Glutamatergic neuron (in vitro differentiated cells): Measurements from ENCODE around the gene NPSR1. TPM values are rescaled to one million over a fixed set of nuclear protein-coding genes. Genes with fewer than 3 reads are reported as not detected.
"Not testable (repeated sequence)": the region's sequence is repeated elsewhere in the genome, so short reads cannot be mapped to it uniquely, and the experiment has no call there.

ENCODE experiments used
- DNase-seq: peaks from one replicate; pipeline ENCODE4 v3.0.0; 2022
- H3K27ac Mint-ChIP-seq: one replicate; pipeline ENCODE4 v1.8.0; 2020; ENCODE audit warnings: mild to moderate bottlenecking, mixed read lengths, inconsistent platforms; ENCODE audit not compliant: unreplicated experiment
- H3K27me3 Mint-ChIP-seq: one replicate; pipeline ENCODE4 v1.8.0; 2020; ENCODE audit warnings: mild to moderate bottlenecking, moderate library complexity, mixed read lengths, inconsistent platforms; ENCODE audit not compliant: unreplicated experiment
- H3K36me3 Mint-ChIP-seq: one replicate; pipeline ENCODE4 v1.8.0; 2020; ENCODE audit warnings: mild to moderate bottlenecking, mixed read lengths, inconsistent platforms; ENCODE audit not compliant: unreplicated experiment
- H3K4me1 Mint-ChIP-seq: one replicate; pipeline ENCODE4 v1.8.0; 2020; ENCODE audit warnings: mild to moderate bottlenecking, low read depth, mixed read lengths, inconsistent platforms; ENCODE audit not compliant: unreplicated experiment
- H3K4me3 Mint-ChIP-seq: one replicate; pipeline ENCODE4 v1.8.0; 2020; ENCODE audit warnings: mild to moderate bottlenecking, mixed read lengths, inconsistent platforms; ENCODE audit not compliant: unreplicated experiment
- H3K9me3 Mint-ChIP-seq: one replicate; pipeline ENCODE4 v1.8.0; 2020; ENCODE audit warnings: mild to moderate bottlenecking, moderate library complexity, mixed read lengths, inconsistent platforms; ENCODE audit not compliant: unreplicated experiment
- total RNA-seq: library from RNA; stranded (reverse); fragmentation: NEBNext Ultra II Directional; extraction: Animal tissue kit (Norgen Biotek cat#: 25700); gene quantifications from one replicate; pipeline ENCODE4 v1.2.1, GENCODE V29; 2021; ENCODE audit not compliant: unreplicated experiment
- TF ChIP-seq, protein P1 (sequence below): fragments of 200-600 bp; sonication (generic); IDR thresholded peaks from one replicate; pipeline ENCODE4 v1.5.0; 2021; ENCODE audit not compliant: partially characterized antibody, unreplicated experiment

NPSR1 gene
- total RNA-seq, 1 donor from 2014 or later, result not detected

DNA sequence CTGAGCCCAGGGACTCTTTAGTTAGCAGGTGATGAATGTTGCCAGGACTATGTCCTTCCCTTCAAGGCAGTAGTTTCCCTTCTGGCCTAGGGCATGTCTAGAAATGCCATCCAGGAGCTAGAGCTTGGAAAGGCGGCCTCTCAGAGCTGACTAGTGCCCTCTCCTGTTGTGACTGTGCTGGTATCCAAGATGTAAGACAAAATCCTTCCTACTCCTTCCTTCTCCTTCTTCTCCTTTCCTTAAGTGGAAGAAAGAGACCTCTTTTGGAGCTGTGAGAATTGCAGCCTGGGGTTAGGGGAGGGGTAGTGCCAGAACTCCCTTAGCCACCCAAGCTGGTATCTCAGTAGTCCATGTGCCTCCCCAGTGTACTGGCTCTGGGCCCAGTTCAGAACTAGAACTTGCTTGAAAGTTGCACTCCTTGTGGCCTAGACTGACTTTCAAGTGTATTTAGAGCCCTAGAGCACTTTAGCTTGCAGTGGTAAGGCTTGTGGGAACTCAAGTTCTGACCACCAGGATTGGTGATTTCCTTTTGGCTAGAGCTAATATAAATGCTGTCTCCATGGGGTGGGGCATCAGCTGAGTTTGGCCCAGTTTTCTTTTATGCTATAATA lies 118.8 kb downstream of the NPSR1 start:
- DNase-seq, result no peak
- peaks cover 20% of the 10 kb centered on the region for H3K36me3 Mint-ChIP-seq
- no peaks in the 10 kb centered on the region for H3K9me3 Mint-ChIP-seq
- H3K4me1 Mint-ChIP-seq, result no peaks in the 10 kb centered on the region
- peaks cover 1% of the 10 kb centered on the region for H3K27me3 Mint-ChIP-seq
- no peak overlapping the region for H3K27ac Mint-ChIP-seq
- TF ChIP-seq, protein P1, sequence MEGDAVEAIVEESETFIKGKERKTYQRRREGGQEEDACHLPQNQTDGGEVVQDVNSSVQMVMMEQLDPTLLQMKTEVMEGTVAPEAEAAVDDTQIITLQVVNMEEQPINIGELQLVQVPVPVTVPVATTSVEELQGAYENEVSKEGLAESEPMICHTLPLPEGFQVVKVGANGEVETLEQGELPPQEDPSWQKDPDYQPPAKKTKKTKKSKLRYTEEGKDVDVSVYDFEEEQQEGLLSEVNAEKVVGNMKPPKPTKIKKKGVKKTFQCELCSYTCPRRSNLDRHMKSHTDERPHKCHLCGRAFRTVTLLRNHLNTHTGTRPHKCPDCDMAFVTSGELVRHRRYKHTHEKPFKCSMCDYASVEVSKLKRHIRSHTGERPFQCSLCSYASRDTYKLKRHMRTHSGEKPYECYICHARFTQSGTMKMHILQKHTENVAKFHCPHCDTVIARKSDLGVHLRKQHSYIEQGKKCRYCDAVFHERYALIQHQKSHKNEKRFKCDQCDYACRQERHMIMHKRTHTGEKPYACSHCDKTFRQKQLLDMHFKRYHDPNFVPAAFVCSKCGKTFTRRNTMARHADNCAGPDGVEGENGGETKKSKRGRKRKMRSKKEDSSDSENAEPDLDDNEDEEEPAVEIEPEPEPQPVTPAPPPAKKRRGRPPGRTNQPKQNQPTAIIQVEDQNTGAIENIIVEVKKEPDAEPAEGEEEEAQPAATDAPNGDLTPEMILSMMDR, result no peak
- no peak overlapping the region for H3K4me3 Mint-ChIP-seq

DNA sequence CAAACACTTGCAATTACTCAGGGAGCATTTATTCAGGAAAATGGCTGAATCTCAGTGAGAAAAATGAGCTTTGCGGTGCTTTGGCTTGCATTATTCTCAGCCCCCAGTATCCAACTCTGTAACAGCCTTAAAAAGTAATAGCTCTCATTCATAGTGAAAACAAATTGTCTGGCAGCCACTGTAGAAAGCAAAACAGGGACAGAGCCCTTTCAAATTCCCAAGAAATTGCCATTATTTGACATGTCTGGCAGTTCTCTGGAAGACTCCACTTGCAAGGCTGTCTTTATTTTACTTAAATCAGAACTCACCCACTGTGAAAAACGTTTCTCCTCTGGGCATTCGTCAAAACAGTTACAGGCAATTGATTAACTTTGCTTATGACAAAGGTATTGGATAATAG lies 122.5 kb downstream of the NPSR1 start:
- Mint-ChIP-seq H3K9me3 (peaks cover 3% of the 10 kb centered on the region), H3K4me3 (no peak overlapping the region), H3K4me1 (no peaks in the 10 kb centered on the region), H3K27me3 (peaks cover 1% of the 10 kb centered on the region), H3K36me3 (peaks cover 39% of the 10 kb centered on the region), H3K27ac (no peak overlapping the region)
- TF ChIP-seq, protein P1, result no peak
- DNase-seq, result no peak

GRCh38 chr7:34787586-34787985 lies 129.6 kb downstream of the NPSR1 start:
- Mint-ChIP-seq H3K36me3 (peaks cover 12% of the 10 kb centered on the region), H3K27ac (no peak overlapping the region), H3K27me3 (peaks cover 1% of the 10 kb centered on the region), H3K4me1 (peaks cover 5% of the 10 kb centered on the region), H3K4me3 (no peak overlapping the region), H3K9me3 (peaks cover 3% of the 10 kb centered on the region)
- TF ChIP-seq, protein P1, result no peak
- DNase-seq, result no peak

DNA sequence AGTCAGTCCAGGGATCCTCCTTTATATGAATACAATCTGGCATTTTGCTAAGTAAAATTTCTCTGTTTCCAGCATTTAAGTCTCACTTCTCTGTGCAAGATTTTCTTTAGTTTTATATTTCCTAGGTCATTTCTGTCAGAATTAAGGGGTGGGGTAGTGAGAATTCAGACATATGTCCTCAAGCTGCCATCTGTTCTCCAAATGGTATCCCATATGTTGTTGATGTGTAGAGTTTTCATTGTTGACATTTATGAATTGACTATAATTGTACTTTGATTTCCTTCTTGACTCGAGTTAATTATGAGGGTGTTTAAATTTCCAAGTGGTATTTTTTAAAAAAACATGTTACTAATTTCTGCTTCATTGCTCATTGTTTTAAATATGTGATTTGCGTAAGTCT lies 148.8 kb downstream of the NPSR1 start:
- TF ChIP-seq, protein P1, result no peak
- Mint-ChIP-seq H3K36me3 (peaks cover 7% of the 10 kb centered on the region), H3K4me1 (peaks cover 13% of the 10 kb centered on the region), H3K27me3 (peaks cover 7% of the 10 kb centered on the region), H3K27ac (peak overlapping the region; percentile 99), H3K9me3 (peaks cover 15% of the 10 kb centered on the region), H3K4me3 (peak overlapping the region; percentile 46)
- no peak for DNase-seq

GRCh38 chr7:34807548-34808340 lies 149.7 kb downstream of the NPSR1 start:
- TF ChIP-seq, protein P1, result no peak
- Mint-ChIP-seq H3K4me1 (peaks cover 13% of the 10 kb centered on the region), H3K27me3 (peaks cover 7% of the 10 kb centered on the region), H3K4me3 (no peak overlapping the region), H3K36me3 (peaks cover 7% of the 10 kb centered on the region), H3K9me3 (peaks cover 13% of the 10 kb centered on the region), H3K27ac (peak overlapping the region; percentile 99)
- DNase-seq, result no peak

DNA sequence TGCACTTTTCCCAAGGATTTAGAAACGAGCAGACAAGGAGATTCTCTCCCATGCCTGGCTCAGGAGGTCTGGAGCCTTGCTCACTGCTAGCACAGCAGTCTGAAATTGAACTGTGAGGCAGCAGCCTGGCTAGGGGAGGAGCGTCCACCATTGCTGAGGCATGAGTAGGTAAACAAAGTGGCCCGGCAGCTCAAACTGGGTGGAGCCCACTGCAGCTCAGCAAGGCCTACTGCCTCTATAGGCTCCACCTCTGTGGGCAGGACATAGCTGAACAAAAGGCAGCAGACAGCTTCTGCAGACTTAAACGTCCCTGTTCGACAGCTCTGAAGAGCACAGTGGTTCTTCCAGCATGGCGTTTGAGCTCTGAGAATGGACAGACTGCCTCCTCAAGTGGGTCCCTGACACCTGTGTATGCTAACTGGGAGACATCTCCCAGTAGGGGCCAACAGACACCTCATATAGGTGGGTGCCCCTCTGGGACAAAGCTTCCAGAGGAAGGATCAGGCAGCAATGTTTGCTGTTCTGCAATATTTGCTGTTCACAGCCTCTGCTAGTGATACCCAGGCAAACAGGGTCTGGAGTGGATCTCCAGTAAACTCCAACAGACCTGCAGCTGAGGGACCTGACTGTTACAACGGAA lies 156.3 kb downstream of the NPSR1 start:
- DNase-seq, H3K4me1 Mint-ChIP-seq, H3K9me3 Mint-ChIP-seq, H3K4me3 Mint-ChIP-seq, H3K27me3 Mint-ChIP-seq, H3K27ac Mint-ChIP-seq: not testable (repeated sequence)
- H3K36me3 Mint-ChIP-seq, result peaks cover 14% of the 10 kb centered on the region
